Epidermal melanocyte (primary cell): ENCODE data around the gene ATG7.
A peak's percentile ranks its signal among the peaks of the same experiment; 100 is the strongest.
"Not testable (repeated sequence)": the region's sequence is repeated elsewhere in the genome, so short reads cannot be mapped to it uniquely, and the experiment has no call there.

ENCODE experiments used
- DNase-seq: peaks from one replicate; pipeline ENCODE4 v3.0.0; 2011; ENCODE audit warnings: low spot score; ENCODE audit not compliant: insufficient read length

The ATG7 gene

GRCh38 chr3:11423868-11424267 is 151.7 kb downstream of the ATG7 start:
- no peak for DNase-seq

- DNase-seq = no peak
These were observed 152.1 kb downstream of the ATG7 start for GRCh38 chr3:11424277-11424676.

GRCh38 chr3:11430207-11430606 is 158.0 kb downstream of the ATG7 start:
- no peak for DNase-seq

GRCh38 chr3:11430624-11431023 is 158.4 kb downstream of the ATG7 start:
- peak; percentile 27 for DNase-seq

- DNase-seq = no peak
These were observed 159.1 kb downstream of the ATG7 start for GRCh38 chr3:11431319-11431718.

GRCh38 chr3:11434017-11434526 is 161.9 kb downstream of the ATG7 start:
- peak; percentile 42 for DNase-seq

- no peak for DNase-seq
These were observed 162.4 kb downstream of the ATG7 start for GRCh38 chr3:11434563-11435096.

- no peak for DNase-seq
These were observed 163.4 kb downstream of the ATG7 start for GRCh38 chr3:11435440-11436165.

GRCh38 chr3:11436775-11437174 is 164.6 kb downstream of the ATG7 start:
- DNase-seq = no peak

GRCh38 chr3:11437506-11437905 is 165.3 kb downstream of the ATG7 start:
- DNase-seq = no peak

GRCh38 chr3:11438646-11439045 is 166.4 kb downstream of the ATG7 start:
- no peak for DNase-seq

GRCh38 chr3:11441346-11441745 is 169.1 kb downstream of the ATG7 start:
- not testable (repeated sequence) for DNase-seq

GRCh38 chr3:11444404-11444803 is 172.2 kb downstream of the ATG7 start:
- no peak for DNase-seq

- DNase-seq = not testable (repeated sequence)
These were observed 173.0 kb downstream of the ATG7 start for GRCh38 chr3:11445193-11445592.

GRCh38 chr3:11445883-11446282 is 173.7 kb downstream of the ATG7 start:
- no peak for DNase-seq

- DNase-seq = no peak
These were observed 175.5 kb downstream of the ATG7 start for GRCh38 chr3:11447584-11448200.

- no peak for DNase-seq
These were observed 177.8 kb downstream of the ATG7 start for GRCh38 chr3:11450015-11450414.

- DNase-seq = no peak
These were observed 180.1 kb downstream of the ATG7 start for GRCh38 chr3:11452312-11452711.

- no peak for DNase-seq
These were observed 181.0 kb downstream of the ATG7 start for GRCh38 chr3:11452885-11453847.

- DNase-seq = no peak
These were observed 183.8 kb downstream of the ATG7 start for GRCh38 chr3:11455956-11456355.

- DNase-seq = no peak
These were observed 184.9 kb downstream of the ATG7 start for GRCh38 chr3:11457135-11457534.
